ENCODE results near the gene ABHD6.

ABHD6 gene

GRCh38 chr3:58329150-58329921 lies 91.7 kb downstream of the ABHD6 start:
- no peak overlapping the region for H3K4me3 ChIP-seq (ENCODE audit: low read length)
- peaks cover 38% of the 10 kb centered on the region for H3K4me1 ChIP-seq (ENCODE audit: control insufficient read depth, low read length)
- H3K27ac ChIP-seq (ENCODE audit: low read depth, low read length) = no peak overlapping the region
- H3F3A ChIP-seq (ENCODE audit: control insufficient read depth, insufficient read depth) = peaks cover 24% of the 10 kb centered on the region
- H3K36me3 ChIP-seq (ENCODE audit: control insufficient read depth, low read length) = peaks cover 12% of the 10 kb centered on the region
- no peaks in the 10 kb centered on the region for H4K20me1 ChIP-seq (ENCODE audit: control insufficient read depth, insufficient read depth, low read depth, low read length)
- no peaks in the 10 kb centered on the region for H3K9me3 ChIP-seq (ENCODE audit: control insufficient read depth, insufficient read depth, low read length)
- no peaks in the 10 kb centered on the region for H3K9me2 ChIP-seq (replicated peaks; ENCODE audit: control insufficient read depth, low read length)
- no peak overlapping the region for H3K4me2 ChIP-seq (ENCODE audit: low read length)
- H3K79me2 ChIP-seq (ENCODE audit: control insufficient read depth, low read length) = peaks cover 27% of the 10 kb centered on the region
- no peaks in the 10 kb centered on the region for H3K27me3 ChIP-seq (ENCODE audit: control insufficient read depth, low read length)
- no peak for TF ChIP-seq EZH2phosphoT487 (IDR thresholded peaks at IDR 0.05; ENCODE audit: borderline replicate concordance, low read length)
- TF ChIP-seq, protein P1, sequence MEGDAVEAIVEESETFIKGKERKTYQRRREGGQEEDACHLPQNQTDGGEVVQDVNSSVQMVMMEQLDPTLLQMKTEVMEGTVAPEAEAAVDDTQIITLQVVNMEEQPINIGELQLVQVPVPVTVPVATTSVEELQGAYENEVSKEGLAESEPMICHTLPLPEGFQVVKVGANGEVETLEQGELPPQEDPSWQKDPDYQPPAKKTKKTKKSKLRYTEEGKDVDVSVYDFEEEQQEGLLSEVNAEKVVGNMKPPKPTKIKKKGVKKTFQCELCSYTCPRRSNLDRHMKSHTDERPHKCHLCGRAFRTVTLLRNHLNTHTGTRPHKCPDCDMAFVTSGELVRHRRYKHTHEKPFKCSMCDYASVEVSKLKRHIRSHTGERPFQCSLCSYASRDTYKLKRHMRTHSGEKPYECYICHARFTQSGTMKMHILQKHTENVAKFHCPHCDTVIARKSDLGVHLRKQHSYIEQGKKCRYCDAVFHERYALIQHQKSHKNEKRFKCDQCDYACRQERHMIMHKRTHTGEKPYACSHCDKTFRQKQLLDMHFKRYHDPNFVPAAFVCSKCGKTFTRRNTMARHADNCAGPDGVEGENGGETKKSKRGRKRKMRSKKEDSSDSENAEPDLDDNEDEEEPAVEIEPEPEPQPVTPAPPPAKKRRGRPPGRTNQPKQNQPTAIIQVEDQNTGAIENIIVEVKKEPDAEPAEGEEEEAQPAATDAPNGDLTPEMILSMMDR (IDR thresholded peaks at IDR 0.05; ENCODE audit: low read depth, low read length, poor library complexity, severe bottlenecking) = no peak

DNA sequence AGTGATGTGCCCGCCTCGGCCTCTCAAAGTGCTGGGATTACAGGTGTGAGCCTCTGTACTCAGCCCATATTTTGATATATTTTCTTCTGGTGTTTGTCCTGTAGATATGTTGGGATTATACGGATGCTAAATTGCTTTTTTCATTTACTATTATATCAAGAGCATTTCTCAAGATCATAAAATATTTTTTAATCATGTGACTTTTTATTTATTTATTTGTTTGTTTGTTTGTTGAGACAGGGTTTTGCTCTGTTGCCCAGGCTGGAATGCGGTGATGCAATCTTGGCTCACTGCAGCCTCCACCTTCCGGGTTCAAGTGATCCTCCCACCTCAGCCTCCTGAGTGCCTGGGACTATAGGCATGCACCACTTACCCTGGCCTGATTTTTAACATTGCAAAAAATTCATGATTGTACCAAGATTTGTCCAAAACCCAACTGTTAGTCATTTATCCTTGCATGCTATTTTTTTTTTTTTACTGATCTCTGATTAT lies 92.4 kb downstream of the ABHD6 start:
- Histone ChIP-seq H3K36me3 (ENCODE audit: control insufficient read depth, low read length) (peaks cover 17% of the 10 kb centered on the region), H3F3A (ENCODE audit: control insufficient read depth, insufficient read depth) (peaks cover 30% of the 10 kb centered on the region), H3K4me1 (ENCODE audit: control insufficient read depth, low read length) (peaks cover 33% of the 10 kb centered on the region), H3K27ac (ENCODE audit: low read depth, low read length) (no peak overlapping the region), H3K27me3 (ENCODE audit: control insufficient read depth, low read length) (no peaks in the 10 kb centered on the region), H4K20me1 (ENCODE audit: control insufficient read depth, insufficient read depth, low read depth, low read length) (no peaks in the 10 kb centered on the region), H3K9me3 (ENCODE audit: control insufficient read depth, insufficient read depth, low read length) (no peaks in the 10 kb centered on the region), H3K4me2 (ENCODE audit: low read length) (no peak overlapping the region), H3K9me2 (replicated peaks; ENCODE audit: control insufficient read depth, low read length) (no peaks in the 10 kb centered on the region), H3K79me2 (ENCODE audit: control insufficient read depth, low read length) (peaks cover 34% of the 10 kb centered on the region), H3K4me3 (ENCODE audit: low read length) (no peak overlapping the region)
- TF ChIP-seq, protein P1 (IDR thresholded peaks at IDR 0.05; ENCODE audit: low read depth, low read length, poor library complexity, severe bottlenecking) = no peak
- no peak for TF ChIP-seq EZH2phosphoT487 (IDR thresholded peaks at IDR 0.05; ENCODE audit: borderline replicate concordance, low read length)

DNA sequence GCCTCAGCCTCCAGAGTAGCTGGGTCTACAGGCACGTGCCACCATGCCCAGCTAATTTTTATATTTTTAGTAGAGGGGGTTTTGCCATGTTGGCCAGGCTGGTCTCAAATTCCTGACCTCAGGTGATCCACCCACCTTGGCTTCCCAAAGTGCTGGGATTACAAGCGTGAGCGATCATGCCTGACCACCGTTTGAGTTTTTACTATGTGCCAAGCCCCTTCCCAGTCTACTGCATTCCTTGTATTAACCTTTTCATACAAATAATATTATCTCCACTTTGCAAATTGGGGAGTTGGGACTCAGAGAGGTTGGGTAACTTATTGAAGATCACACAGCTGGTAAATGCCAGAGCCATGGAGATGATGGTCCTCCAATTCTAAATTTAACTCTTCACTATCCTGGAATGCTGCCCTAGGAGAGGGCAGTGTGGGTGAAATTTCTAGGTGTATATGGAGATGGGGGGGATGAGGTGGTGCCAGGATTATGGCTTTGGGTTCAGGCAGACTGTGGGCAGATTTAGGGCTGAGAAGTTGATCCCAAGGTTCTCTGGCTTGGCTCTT lies 94.1 kb downstream of the ABHD6 start:
- peak overlapping the region; percentile 99; the same call in 1 of the 2 replicates for H3K27ac ChIP-seq (ENCODE audit: low read depth, low read length)
- H3K9me3 ChIP-seq (ENCODE audit: control insufficient read depth, insufficient read depth, low read length) = no peaks in the 10 kb centered on the region
- H3K4me3 ChIP-seq (ENCODE audit: low read length) = peak overlapping the region; percentile 92
- H3K4me2 ChIP-seq (ENCODE audit: low read length) = peak overlapping the region; percentile 74
- H3K9me2 ChIP-seq (replicated peaks; ENCODE audit: control insufficient read depth, low read length) = no peaks in the 10 kb centered on the region
- H3K27me3 ChIP-seq (ENCODE audit: control insufficient read depth, low read length) = no peaks in the 10 kb centered on the region
- peaks cover 38% of the 10 kb centered on the region for H3K4me1 ChIP-seq (ENCODE audit: control insufficient read depth, low read length)
- no peaks in the 10 kb centered on the region for H4K20me1 ChIP-seq (ENCODE audit: control insufficient read depth, insufficient read depth, low read depth, low read length)
- TF ChIP-seq, protein P1 (IDR thresholded peaks at IDR 0.05; ENCODE audit: low read depth, low read length, poor library complexity, severe bottlenecking) = no peak
- no peak for TF ChIP-seq EZH2phosphoT487 (IDR thresholded peaks at IDR 0.05; ENCODE audit: borderline replicate concordance, low read length)
- peaks cover 44% of the 10 kb centered on the region for H3F3A ChIP-seq (ENCODE audit: control insufficient read depth, insufficient read depth)
- peaks cover 51% of the 10 kb centered on the region for H3K79me2 ChIP-seq (ENCODE audit: control insufficient read depth, low read length)
- peaks cover 31% of the 10 kb centered on the region for H3K36me3 ChIP-seq (ENCODE audit: control insufficient read depth, low read length)

All from DOHH2 (cell line).